GM23338 (cell line): ENCODE measurements around the gene FOXG1. TPM values are rescaled to one million over a fixed set of nuclear protein-coding genes. Genes with fewer than 3 reads are reported as not detected.

ENCODE experiments used
- ATAC-seq: fragments of 200-7000 bp; cut with Tn5 transposase; 3 replicates; pipeline ENCODE4 v1.9.1; 2020
- DNase-seq: peaks from one replicate; pipeline ENCODE4 v3.0.0-alpha.2; 2015; ENCODE audit warnings: low spot score
- H2AFZ ChIP-seq: fragments of 200-600 bp; sonication (generic); 2 replicates; pipeline ENCODE4 v1.8.0; 2016; ENCODE audit warnings: antibody characterized with exemption, mild to moderate bottlenecking, moderate library complexity
- H3F3A ChIP-seq: fragments of 200-600 bp; sonication (generic); replicated peaks from 2 replicates; pipeline ENCODE4 v1.8.0; 2017; ENCODE audit warnings: antibody characterized with exemption, mixed run types, low read depth
- H3K27ac ChIP-seq: fragments of 200-600 bp; sonication (generic); 2 replicates; pipeline ENCODE4 v1.6.1; 2016; ENCODE audit warnings: low read depth
- H3K27me3 ChIP-seq: fragments of 200-600 bp; sonication (generic); 2 replicates; pipeline ENCODE4 v1.8.0; 2016; ENCODE audit warnings: mild to moderate bottlenecking, mixed run types, moderate library complexity; ENCODE audit not compliant: insufficient read depth
- H3K36me3 ChIP-seq: fragments of 200-600 bp; sonication (generic); 2 replicates; pipeline ENCODE4 v1.8.0; 2016; ENCODE audit warnings: mild to moderate bottlenecking; ENCODE audit not compliant: insufficient read depth
- H3K4me1 ChIP-seq: fragments of 200-600 bp; sonication (generic); 2 replicates; pipeline ENCODE4 v1.8.0; 2016; ENCODE audit warnings: mild to moderate bottlenecking, moderate library complexity; ENCODE audit not compliant: insufficient read depth
- H3K4me2 ChIP-seq: fragments of 200-600 bp; sonication (generic); 2 replicates; pipeline ENCODE4 v1.7.1; 2017; ENCODE audit warnings: mixed run types
- H3K4me3 ChIP-seq: fragments of 200-600 bp; sonication (generic); 2 replicates; pipeline ENCODE4 v1.6.1; 2016; ENCODE audit warnings: mixed run types
- H3K79me2 ChIP-seq: fragments of 200-600 bp; sonication (generic); replicated peaks from 2 replicates; pipeline ENCODE4 v1.8.0; 2017; ENCODE audit warnings: mild to moderate bottlenecking; ENCODE audit not compliant: insufficient read depth
- H3K9me2 ChIP-seq: fragments of 200-600 bp; sonication (generic); 2 replicates; pipeline ENCODE4 v1.8.0; 2017; ENCODE audit not compliant: insufficient read depth
- H4K20me1 ChIP-seq: fragments of 200-600 bp; sonication (generic); replicated peaks from 2 replicates; pipeline ENCODE4 v1.8.0; 2017; ENCODE audit warnings: mild to moderate bottlenecking; ENCODE audit not compliant: insufficient read depth
- H3K27ac Mint-ChIP-seq: 2 replicates; pipeline ENCODE4 v1.8.0; 2020; ENCODE audit warnings: inconsistent platforms, mild to moderate bottlenecking, moderate library complexity, mixed read lengths
- H3K27me3 Mint-ChIP-seq: 3 replicates; pipeline ENCODE4 v1.8.0; 2022; ENCODE audit warnings: low read depth, mild to moderate bottlenecking, moderate library complexity, mixed read lengths, inconsistent platforms; ENCODE audit not compliant: insufficient read depth, poor library complexity
- H3K36me3 Mint-ChIP-seq: 3 replicates; pipeline ENCODE4 v1.8.0; 2021; ENCODE audit warnings: low read depth, mild to moderate bottlenecking, inconsistent platforms, moderate library complexity, mixed read lengths
- H3K4me1 Mint-ChIP-seq: 3 replicates; pipeline ENCODE4 v1.8.0; 2020; ENCODE audit warnings: mild to moderate bottlenecking, inconsistent platforms, mixed read lengths
- H3K4me3 Mint-ChIP-seq: 3 replicates; pipeline ENCODE4 v1.8.0; 2021; ENCODE audit warnings: moderate library complexity, mild to moderate bottlenecking, inconsistent platforms, mixed read lengths
- H3K9me3 Mint-ChIP-seq: 3 replicates; pipeline ENCODE4 v1.8.0; 2020; ENCODE audit warnings: moderate library complexity, mild to moderate bottlenecking, inconsistent platforms, mixed read lengths
- CTCF ChIP-seq, 2 experiments: fragments of 200-600 bp in 1 of 2; sonication (generic) in 1 of 2; conservative IDR thresholded peaks; 2 replicates each; pipeline versions ENCODE4 v1.5.1 to v1.6.1; 2016 to 2017; ENCODE audit warnings: antibody characterized with exemption in 2 of 2, low read depth in 2 of 2, mild to moderate bottlenecking in 2 of 2, moderate library complexity in 1 of 2
- ETS1 ChIP-seq: IDR thresholded peaks from 2 replicates; pipeline ENCODE4 v1.6.1; 2016; ENCODE audit warnings: antibody characterized with exemption
- EZH2phosphoT487 ChIP-seq: fragments of 200-600 bp; sonication (generic); IDR thresholded peaks from one replicate; pipeline ENCODE4 v1.8.1; 2018; ENCODE audit warnings: antibody characterized with exemption; ENCODE audit not compliant: unreplicated experiment
- JUNB ChIP-seq: IDR thresholded peaks from one replicate; pipeline ENCODE4 v1.6.1; 2016; ENCODE audit warnings: antibody characterized with exemption; ENCODE audit not compliant: unreplicated experiment
- NANOG ChIP-seq: IDR thresholded peaks from 2 replicates; pipeline ENCODE4 v1.6.1; 2016; ENCODE audit warnings: antibody characterized with exemption, borderline replicate concordance
- POLR2AphosphoS5 ChIP-seq: IDR thresholded peaks from 2 replicates; pipeline ENCODE4 v1.6.1; 2016; ENCODE audit warnings: antibody characterized with exemption, low read depth
- REST ChIP-seq: IDR thresholded peaks from one replicate; pipeline ENCODE4 v1.6.1; 2018; ENCODE audit warnings: antibody characterized with exemption; ENCODE audit not compliant: unreplicated experiment
- STAT1 ChIP-seq: IDR thresholded peaks from one replicate; pipeline ENCODE4 v1.6.1; 2016; ENCODE audit warnings: antibody characterized with exemption; ENCODE audit not compliant: unreplicated experiment
- ZNF114 ChIP-seq: fragments of 250-450 bp; sonication (Bioruptor Pico); IDR thresholded peaks from 2 replicates; pipeline ENCODE4 v1.5.0; 2020; ENCODE audit warnings: mild to moderate bottlenecking, moderate library complexity
- ZNF331 ChIP-seq: fragments of 250-450 bp; sonication (Bioruptor Pico); IDR thresholded peaks from 2 replicates; pipeline ENCODE4 v1.5.0; 2020; ENCODE audit warnings: low read depth, mild to moderate bottlenecking, moderate library complexity
- polyA plus RNA-seq: library from polyadenylated mRNA; unstranded; fragments of >200 nt; fragmentation: Nextera tagmentation; extraction: Ambion mirVana; gene quantifications from 2 replicates; pipeline ENCODE4 v1.2.1, GENCODE V29; 2016
- total RNA-seq: library from RNA; depleted of rRNA; stranded (reverse); fragments of >200 nt; shearing (Covaris generic); gene quantifications from 2 replicates; pipeline ENCODE4 v1.2.3, GENCODE V29; 2014

FOXG1 gene
- total and polyA plus RNA-seq, 2 experiments from 2014 or later = 0.05 to 0.10 TPM

- TF ChIP-seq CTCF (conservative IDR thresholded peaks at IDR 0.05; ENCODE audit: low read depth in 2 of 2) (no peak), ETS1 (no peak), POLR2AphosphoS5 (no peak), REST (no peak), ZNF114 (CRISPR knock-in tag) (no peak), JUNB (no peak)
Measured at GRCh38 chr14:28746247-28746646, 20.3 kb upstream of the FOXG1 start (continued).

- no peaks in the 10 kb centered on the region; the same call in 1 of the 3 replicates for H3K9me3 Mint-ChIP-seq
- Histone ChIP-seq H3K4me3 (no peak overlapping the region), H3K27ac (no peak overlapping the region), H3K36me3 (no peaks in the 10 kb centered on the region), H3F3A (no peaks in the 10 kb centered on the region; the same call in 1 of the 2 replicates), H3K4me2 (no peak overlapping the region), H3K79me2 (no peaks in the 10 kb centered on the region), H3K27me3 (peaks cover 27% of the 10 kb centered on the region), H2AFZ (no peak overlapping the region), H3K4me1 (peaks cover 21% of the 10 kb centered on the region), H3K9me2 (no peaks in the 10 kb centered on the region), H4K20me1 (0 out of 2 replicates have a peak, but pooled peaks cover 5% of the 10 kb centered on the region)
- no peak overlapping the region for H3K27ac Mint-ChIP-seq
- no peaks in the 10 kb centered on the region for H3K36me3 Mint-ChIP-seq
- no peak overlapping the region for H3K4me3 Mint-ChIP-seq
- peaks cover 17% of the 10 kb centered on the region for H3K4me1 Mint-ChIP-seq
- ATAC-seq = peak; percentile 95
- peak; percentile 88 for DNase-seq
- peaks cover 26% of the 10 kb centered on the region for H3K27me3 Mint-ChIP-seq
- TF ChIP-seq ZNF114 (CRISPR knock-in tag) (no peak), EZH2phosphoT487 (no peak), ZNF331 (CRISPR knock-in tag) (no peak), CTCF (conservative IDR thresholded peaks at IDR 0.05; ENCODE audit: low read depth in 2 of 2) (peak; percentile 82 to 84), STAT1 (no peak), JUNB (no peak), NANOG (no peak), REST (no peak)
Measured at GRCh38 chr14:28751467-28752058, 15.0 kb upstream of the FOXG1 start.
